Stimulated activated CD8-positive, alpha-beta memory T cell treated with anti-CD3 and anti-CD28 coated beads, Interleukin-12 subunit alpha, Interleukin-12 subunit beta, amount 100 ng/mL, for 24 hours (primary cell): Measurements from ENCODE around the gene LENG1.
A peak's percentile ranks its signal among the peaks of the same experiment; 100 is the strongest.
"Not testable (repeated sequence)": the region's sequence is repeated elsewhere in the genome, so short reads cannot be mapped to it uniquely, and the experiment has no call there.

Source experiments
- DNase-seq: peaks from one replicate; pipeline ENCODE4 v3.0.0-alpha.2; 2020; ENCODE audit errors: extremely low read depth

The LENG1 gene

GRCh38 chr19:54189735-54190502 is 30.4 kb upstream of the LENG1 start:
- peak; percentile 100 for DNase-seq

DNA sequence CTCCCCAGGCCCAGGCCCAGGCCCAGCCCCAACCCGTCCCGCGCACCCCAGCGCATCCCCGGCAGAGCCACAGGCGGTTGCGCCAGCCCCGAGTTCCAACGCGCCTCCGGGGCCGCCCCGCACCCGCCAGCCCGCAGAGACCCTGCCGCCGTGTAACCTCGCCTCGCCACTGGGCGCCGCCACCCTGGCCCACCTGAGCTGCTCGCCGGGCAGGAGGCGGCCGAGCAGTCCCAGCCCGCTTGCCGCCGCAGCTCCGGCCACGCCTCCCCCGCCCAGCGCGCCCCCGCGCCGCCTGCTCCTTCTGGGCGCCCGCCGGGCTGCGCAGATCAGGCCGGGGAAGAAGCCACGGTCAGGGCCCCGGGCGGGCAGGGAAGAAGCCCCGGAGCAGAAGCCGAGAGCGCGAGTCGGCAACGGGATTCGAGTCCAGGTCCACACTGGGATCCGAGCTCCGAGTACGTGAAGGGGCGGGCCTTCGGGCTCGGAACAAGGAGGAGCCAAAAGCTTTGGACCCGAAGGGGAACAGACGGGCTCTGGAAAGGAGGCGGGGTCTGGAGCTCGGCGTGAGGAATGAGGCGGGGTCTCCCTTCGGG is 29.7 kb upstream of the LENG1 start, which contains the start of gene MBOAT7:
MBOAT7 (minus strand) TSS at position 436 of the 590 bp plus-strand sequence. CDS start 1,072 bp downstream, outside the sequence.
- no peak for DNase-seq

DNA sequence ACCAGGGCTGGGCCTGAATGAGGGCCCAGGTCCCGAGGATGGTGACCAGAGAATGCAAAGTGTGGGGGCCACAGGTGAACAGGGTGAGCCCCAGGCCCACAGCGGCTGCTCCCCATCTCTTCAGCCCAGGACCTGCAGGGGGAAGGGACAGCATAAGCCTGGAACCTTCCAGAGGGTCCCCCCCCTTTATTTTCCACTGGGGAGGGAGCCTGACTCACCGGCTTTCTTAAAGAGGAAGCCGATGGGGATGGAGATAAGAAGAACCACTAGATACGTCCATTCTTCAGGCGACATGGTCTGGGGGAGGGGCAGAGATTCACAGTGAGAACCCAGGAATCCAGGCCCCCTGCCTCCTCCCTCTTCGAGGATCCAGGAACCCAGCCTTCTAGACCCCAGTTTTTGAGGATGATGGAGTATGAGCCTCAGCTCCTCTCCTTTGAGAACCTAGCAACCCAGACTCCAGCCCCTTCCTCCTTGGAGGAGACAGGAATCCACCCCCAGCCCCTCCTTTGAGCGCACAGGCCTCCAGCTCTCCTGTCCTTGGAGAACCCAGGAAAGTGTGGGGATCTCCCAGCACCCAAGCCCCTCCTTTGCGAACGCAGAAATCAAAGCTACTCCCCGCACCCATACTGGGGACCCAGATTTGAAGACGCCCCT is 28.8 kb upstream of the LENG1 start:
- DNase-seq, result no peak

DNA sequence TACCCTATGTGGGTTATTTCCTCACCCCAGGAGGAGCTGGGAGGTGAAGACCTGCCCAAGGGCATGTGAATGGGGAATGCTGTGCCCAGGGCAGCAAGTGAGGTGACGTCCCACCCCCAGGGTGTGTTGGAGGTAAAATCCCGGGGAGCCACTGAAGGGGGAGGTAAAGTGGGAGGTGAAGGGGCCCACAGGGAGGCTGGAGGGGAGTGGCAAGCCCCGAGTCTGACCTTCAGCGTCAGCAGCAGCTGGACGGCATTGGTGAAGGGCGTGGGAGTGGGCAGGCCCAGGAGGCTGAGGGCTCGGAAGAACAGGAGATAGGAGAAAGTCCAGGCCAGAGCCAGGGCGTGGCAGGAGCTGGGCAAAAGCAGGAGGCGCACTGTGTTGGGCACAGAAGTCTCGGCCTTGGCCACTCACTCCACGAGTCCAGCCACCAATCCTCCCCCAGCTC is 27.4 kb upstream of the LENG1 start:
- no peak for DNase-seq

GRCh38 chr19:54186351-54186750 is 26.8 kb upstream of the LENG1 start:
- DNase-seq, result no peak

- no peak for DNase-seq
Observed at GRCh38 chr19:54183431-54183830, 23.9 kb upstream of the LENG1 start.

- DNase-seq, result not testable (repeated sequence)
Observed at GRCh38 chr19:54181894-54182293, 22.4 kb upstream of the LENG1 start.

- DNase-seq, result no peak
Observed at GRCh38 chr19:54180691-54181091, 21.2 kb upstream of the LENG1 start.

- no peak for DNase-seq
Observed at GRCh38 chr19:54179921-54180461, 20.5 kb upstream of the LENG1 start.

DNA sequence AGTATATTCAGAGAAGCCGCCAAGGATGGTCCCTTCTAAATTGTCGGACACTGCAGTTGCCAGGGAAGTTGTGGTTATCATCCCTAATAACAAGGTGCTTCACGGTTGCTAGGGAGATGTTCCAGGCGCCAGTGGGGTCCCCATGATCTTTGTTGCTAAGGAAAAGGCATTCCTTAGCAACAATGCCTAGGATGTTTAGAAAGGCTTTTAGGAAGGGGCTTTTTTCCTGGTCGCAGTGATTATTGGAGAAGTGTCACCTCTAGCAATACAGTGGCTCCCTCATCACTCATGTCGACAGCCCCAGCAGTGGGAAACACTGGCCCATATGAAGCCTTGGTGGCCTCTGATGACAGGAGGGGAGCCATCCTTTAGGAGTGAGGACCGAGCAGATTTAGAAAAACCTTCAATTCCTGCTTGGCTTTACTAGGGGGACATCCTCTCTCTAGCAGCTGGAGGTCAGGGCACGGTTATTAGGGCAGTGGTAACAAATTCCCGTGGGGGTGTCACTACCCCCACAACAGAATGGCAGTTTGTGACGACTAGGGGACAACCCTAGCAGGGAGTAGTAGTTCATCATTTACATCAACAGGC is 19.8 kb upstream of the LENG1 start:
- no peak for DNase-seq

- no peak for DNase-seq
Observed at GRCh38 chr19:54178581-54179261, 19.2 kb upstream of the LENG1 start.

- DNase-seq, result no peak
Observed at GRCh38 chr19:54173951-54174834, 14.7 kb upstream of the LENG1 start.

GRCh38 chr19:54173359-54173699 is 13.8 kb upstream of the LENG1 start:
- DNase-seq, result no peak

DNA sequence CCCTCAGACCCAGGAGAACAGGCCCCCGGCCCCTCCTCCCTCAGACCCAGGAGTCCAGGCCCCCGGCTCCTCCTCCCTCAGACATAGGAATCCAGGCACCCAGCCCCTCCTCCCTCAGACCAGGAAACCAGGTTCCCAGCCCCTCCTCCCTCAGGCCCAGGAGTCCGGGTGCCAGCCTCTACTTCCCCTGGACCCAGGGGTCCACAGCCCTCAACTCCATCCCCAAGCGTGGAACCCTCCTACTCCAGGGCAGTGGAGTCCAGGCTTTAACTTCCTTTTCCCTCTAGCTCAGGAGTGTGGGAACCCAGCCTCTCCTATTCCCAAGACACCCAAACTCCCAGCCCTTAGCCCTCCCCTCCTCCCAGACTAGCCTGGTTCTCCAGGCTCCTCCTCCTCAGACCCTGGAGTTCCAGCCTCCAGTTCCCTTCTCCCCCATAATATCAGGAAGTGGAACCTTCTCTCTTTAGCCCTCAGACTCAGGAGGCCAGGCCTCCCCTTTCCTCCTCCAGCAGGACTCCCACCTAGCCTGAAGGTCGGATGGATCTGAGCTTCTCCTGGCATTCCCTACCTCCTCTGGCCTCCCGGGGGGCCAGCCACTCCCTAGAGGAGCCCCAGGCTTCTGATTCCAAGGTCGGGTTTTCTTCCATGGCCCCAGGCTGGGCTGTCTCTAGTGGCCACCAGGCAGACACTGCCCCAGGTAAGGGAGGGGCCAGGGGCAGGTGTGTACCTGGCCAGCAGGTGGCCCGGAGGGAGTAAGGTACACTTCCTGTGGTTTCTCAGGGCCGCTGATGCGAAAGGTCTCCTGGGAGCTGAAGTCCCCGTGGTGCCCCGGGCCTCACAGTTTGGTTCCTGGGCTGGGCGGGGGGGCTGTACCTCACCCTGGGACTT is 13.2 kb upstream of the LENG1 start, which contains the start of gene TMC4:
TMC4 (minus strand) TSS at position 690 of the 888 bp plus-strand sequence; CDS start at position 647, 43 bp downstream.
- DNase-seq, result no peak

DNA sequence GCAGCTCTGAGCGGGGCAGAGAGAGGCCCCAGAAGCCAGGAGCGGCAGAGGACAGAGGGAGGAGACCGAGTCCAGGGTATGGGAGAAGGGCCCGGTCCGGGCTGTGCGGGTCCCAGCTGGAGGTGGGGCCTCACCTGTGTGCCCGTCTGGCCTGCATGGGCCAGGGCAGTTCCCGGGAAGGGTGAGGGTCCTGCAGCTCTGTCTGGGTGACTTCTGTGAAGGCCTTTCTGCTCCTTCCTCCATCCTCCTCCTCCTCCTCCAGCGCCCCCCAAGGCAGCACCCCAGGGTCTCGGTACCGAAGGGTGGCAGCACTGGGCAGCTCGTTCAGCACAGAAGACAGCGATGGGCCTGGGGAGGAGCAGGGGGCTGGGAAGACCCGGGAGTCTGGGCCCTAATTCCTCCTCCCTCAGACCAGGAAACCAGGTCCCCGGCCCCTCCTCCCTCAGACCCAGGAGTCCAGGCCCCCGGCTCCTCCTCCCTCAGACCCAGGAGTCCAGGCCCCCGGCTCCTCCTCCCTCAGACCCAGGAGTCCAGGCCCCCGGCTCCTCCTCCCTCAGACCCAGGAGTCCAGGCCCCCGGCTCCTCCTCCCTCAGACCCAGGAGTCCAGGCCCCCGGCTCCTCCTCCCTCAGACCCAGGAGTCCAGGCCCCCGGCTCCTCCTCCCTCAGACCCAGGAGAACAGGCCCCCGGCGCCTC is 12.4 kb upstream of the LENG1 start:
- not testable (repeated sequence) for DNase-seq

DNA sequence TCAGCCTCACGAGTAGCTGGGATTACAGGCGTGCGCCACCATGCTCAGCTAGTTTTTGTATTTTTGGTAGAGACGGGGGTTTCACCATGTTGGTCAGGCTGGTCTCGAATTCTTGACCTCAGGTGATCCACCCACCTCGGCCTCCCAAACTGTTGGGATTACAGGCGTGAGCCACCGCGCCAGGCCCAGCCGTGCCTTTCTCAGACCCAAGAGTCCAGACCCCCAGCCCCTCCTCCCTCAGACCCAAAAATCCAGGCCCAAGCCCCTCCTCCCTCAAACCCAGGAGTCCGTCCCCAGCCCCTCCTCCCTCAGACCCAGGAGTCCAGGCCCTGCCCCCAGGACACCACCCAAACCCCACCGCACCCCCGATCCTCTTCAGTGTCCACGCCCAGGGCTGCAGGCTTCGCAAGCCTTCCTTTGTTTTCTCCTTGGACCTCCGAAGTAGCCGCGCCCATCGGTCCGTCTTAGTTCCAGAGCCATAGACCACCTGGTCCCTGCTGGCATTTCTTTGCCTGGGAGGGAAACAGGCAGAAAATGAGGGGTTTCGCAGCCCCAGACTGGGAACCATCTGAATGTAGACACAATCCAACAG is 9.7 kb upstream of the LENG1 start:
- no peak for DNase-seq

DNA sequence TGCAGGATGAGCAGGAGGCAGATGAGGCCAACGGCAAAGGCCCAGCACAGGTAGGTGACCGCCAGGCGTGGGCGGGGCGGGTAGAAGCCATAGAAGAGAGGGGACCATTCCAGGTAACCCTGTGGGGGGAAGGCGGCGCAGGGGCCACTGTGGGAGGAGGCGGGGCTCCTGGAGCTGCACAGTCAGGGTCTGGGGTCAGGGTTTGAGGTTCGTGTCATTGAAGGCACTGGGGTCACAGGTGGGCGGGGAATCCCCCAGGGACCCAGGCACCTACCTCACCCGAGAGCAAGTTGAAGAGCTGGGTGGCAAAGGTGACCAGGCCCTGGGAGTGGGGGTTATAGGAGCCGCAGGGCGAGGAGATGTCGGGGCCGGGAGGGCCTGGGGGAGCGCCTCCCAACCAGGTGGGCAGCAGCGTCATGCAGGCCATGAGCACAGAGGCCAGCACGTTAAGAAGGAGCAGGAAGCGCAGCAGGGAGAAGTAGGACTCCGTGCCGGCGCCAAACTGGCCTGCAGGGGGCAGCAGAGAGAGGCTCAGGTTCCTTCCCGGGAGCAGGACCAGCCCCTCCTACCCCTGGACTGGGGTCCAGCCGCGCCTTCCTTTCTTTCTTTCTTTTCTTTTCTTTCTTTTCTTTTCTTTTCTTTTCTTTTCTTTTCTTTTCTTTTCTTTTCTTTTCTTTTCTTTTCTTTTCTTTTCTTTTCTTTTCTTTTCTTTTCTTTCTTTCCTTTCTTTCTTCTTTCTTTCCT is 8.8 kb upstream of the LENG1 start:
- DNase-seq, result peak; percentile 74

- no peak for DNase-seq
Observed at GRCh38 chr19:54165222-54165621, 5.7 kb upstream of the LENG1 start.
